ENCODE results near the gene C5orf58. TPM values are rescaled to one million over a fixed set of nuclear protein-coding genes. Genes with fewer than 3 reads are reported as not detected.

C5orf58 gene
- total and polyA plus RNA-seq, 10 of the 15 experiments (the other 5 are each of a cell fraction or from before 2014, with no cell fraction given) = 0.13 to 0.27 (median 0.26) TPM; not detected in 7

DNA sequence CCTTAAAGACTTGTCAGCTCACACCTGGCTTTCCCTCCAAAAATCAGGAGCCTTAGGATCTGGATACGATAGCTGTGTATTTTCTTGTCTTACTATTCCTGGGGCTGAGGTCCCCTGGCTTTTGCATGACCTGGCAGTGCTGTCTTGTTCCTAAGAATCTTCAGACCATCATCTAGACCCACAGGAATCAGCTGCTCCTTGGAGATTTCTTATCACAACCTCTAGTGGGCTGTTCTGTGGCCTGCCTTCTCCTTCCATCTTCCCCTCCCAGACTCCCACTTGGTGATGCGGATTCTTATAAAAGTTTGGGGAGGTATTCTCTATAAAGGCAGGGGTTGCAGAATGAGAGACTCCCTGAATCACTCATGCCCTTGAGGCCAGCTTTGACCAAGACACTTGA, 43.4 kb downstream of the C5orf58 start:
- FAIRE-seq (no peak), DNase-seq (ENCODE audit: low read depth, low spot score) (no peak), ATAC-seq (no peak)
- WGBS (ENCODE audit: insufficient coverage, insufficient replicate concordance, low lambda C conversion rate, missing lambda C conversion rate) = 97% methylated on average over 2 of the region's 2 CpGs
- no peak for TF ChIP-seq CHD4 (IDR thresholded peaks at IDR 0.05)
- no peak for TF ChIP-seq RELA (IDR thresholded peaks at IDR 0.05; ENCODE audit: borderline replicate concordance, partially characterized antibody)
- TF ChIP-seq EED (IDR thresholded peaks at IDR 0.05; ENCODE audit: low read depth) = no peak
- TF ChIP-seq TCF3 (IDR thresholded peaks at IDR 0.05; ENCODE audit: borderline replicate concordance, insufficient read depth, low read depth, low read length) = no peak
- TF ChIP-seq IRF4 (IDR thresholded peaks at IDR 0.05; ENCODE audit: low read depth, low read length) = no peak
- TF ChIP-seq ZNF217 (IDR thresholded peaks at IDR 0.05) = no peak
- no peak for TF ChIP-seq TCF7 (IDR thresholded peaks at IDR 0.05; ENCODE audit: borderline replicate concordance)
- no peak for TF ChIP-seq SMAD1 (IDR thresholded peaks at IDR 0.05; ENCODE audit: low read depth, partially characterized antibody)
- no peak for TF ChIP-seq POLR2AphosphoS2 (IDR thresholded peaks at IDR 0.05; ENCODE audit: low read depth, low read length)
- no peak for TF ChIP-seq HDAC6 (IDR thresholded peaks at IDR 0.05; ENCODE audit: unreplicated experiment)
- no peak for TF ChIP-seq ASH2L (IDR thresholded peaks at IDR 0.05; ENCODE audit: borderline replicate concordance, low read depth)
- TF ChIP-seq RAD21 (IDR thresholded peaks at IDR 0.05; ENCODE audit: insufficient read depth, low read depth, low read length) = no peak
- TF ChIP-seq POLR2AphosphoS5 (IDR thresholded peaks at IDR 0.05; ENCODE audit: low read length) = no peak
- ChIA-PET SMC1A (ENCODE audit: uncharacterized antibody, unreplicated experiment) (interaction anchor here (0.5 to 16.6 kb wide), 10 partner anchors 7 to 144 kb away, joined by 3 to 451 read pairs (median 5); partner anchors contain the start of gene LCP2), RAD21 (ENCODE audit: unreplicated experiment) (interaction anchor here (1.6 to 8.9 kb wide), 7 partner anchors 9 to 63 kb away, joined by 6 to 182 read pairs (median 49); partner anchors contain the start of gene LCP2), POLR2A (interaction anchor here (0.8 to 4.5 kb wide), 6 partner anchors 20 to 66 kb away, joined by 3 to 75 read pairs (median 7); partner anchors contain the start of gene LCP2), CTCF (interaction anchor here (1.1 to 8.1 kb wide), 12 partner anchors 10 to 149 kb away, joined by 3 to 126 read pairs (median 14); partner anchors contain the start of gene LCP2)
- Histone ChIP-seq H3K9me3 (replicated peaks; ENCODE audit: control insufficient read depth, insufficient read depth, low read length) (no peaks in the 10 kb centered on the region), H3K27ac (ENCODE audit: control insufficient read depth, insufficient read depth) (no peak overlapping the region), H3K79me2 (ENCODE audit: control insufficient read depth, insufficient read depth, low read length) (no peaks in the 10 kb centered on the region), H3K9ac (ENCODE audit: control insufficient read depth, insufficient read depth, low read length) (no peak overlapping the region), H2AFZ (ENCODE audit: control insufficient read depth, low read depth, low read length) (no peak overlapping the region), H3K4me2 (ENCODE audit: control insufficient read depth, insufficient read depth) (no peak overlapping the region), H3K4me3 (no peak overlapping the region), H3K4me1 (ENCODE audit: control insufficient read depth, insufficient read depth, low read length) (peaks cover 37% of the 10 kb centered on the region), H4K20me1 (ENCODE audit: control insufficient read depth, insufficient read depth) (no peaks in the 10 kb centered on the region), H3K36me3 (ENCODE audit: control insufficient read depth in 2 of 2, insufficient read depth in 2 of 2, low read length in 1 of 2) (peaks cover 12 to 17% of the 10 kb centered on the region in 2 experiments; a peak in 3 of 4 replicates), H3K27me3 (replicated peaks in 1 of 2; ENCODE audit: control insufficient read depth in 2 of 2, insufficient read depth in 2 of 2, low read length in 1 of 2) (no peaks in the 10 kb centered on the region)
- no TSS peak for BruUV-seq (replicated peaks)
- in situ Hi-C loops (cut with MboI) = loop anchor here (5.0 kb wide), 1 partner anchor 61 kb away; no protein-coding TSS in a partner anchor
- intact Hi-C loops (cut with micrococcal nuclease; ENCODE audit: unreplicated experiment) = no loop called here

All from GM12878 (cell line).